GM19099 (cell line): Measurements from ENCODE around the gene MCM7.

Experiments
- POLR2A ChIP-seq: IDR thresholded peaks from 3 replicates; pipeline ENCODE4 v1.6.1; 2011; ENCODE audit warnings: low read depth; ENCODE audit not compliant: insufficient read length; ENCODE audit errors: extremely low read depth

The MCM7 gene

GRCh38 chr7:100126239-100126930 is 25.2 kb upstream of the MCM7 start:
- TF ChIP-seq POLR2A: no peak

GRCh38 chr7:100124301-100125230 is 23.4 kb upstream of the MCM7 start:
- TF ChIP-seq POLR2A: no peak

GRCh38 chr7:100122568-100122967 is 21.4 kb upstream of the MCM7 start:
- TF ChIP-seq POLR2A: no peak

GRCh38 chr7:100122067-100122466 is 20.9 kb upstream of the MCM7 start:
- TF ChIP-seq POLR2A: no peak

GRCh38 chr7:100120733-100121036 is 19.5 kb upstream of the MCM7 start:
- no peak for TF ChIP-seq POLR2A

GRCh38 chr7:100119970-100120732 is 19.0 kb upstream of the MCM7 start:
- TF ChIP-seq POLR2A: no peak

- TF ChIP-seq POLR2A: peak; percentile 81
These were observed 18.1 kb upstream of the MCM7 start, which contains the start of the genes CNPY4 and TAF6 for GRCh38 chr7:100119072-100119969. CNPY4 (plus strand) TSS chr7:100119634; CDS start chr7:100119745, 111 bp downstream. TAF6 (minus strand) TSS chr7:100119358; CDS start chr7:100114209, 5,149 bp downstream.

- no peak for TF ChIP-seq POLR2A
These were observed 17.3 kb upstream of the MCM7 start for GRCh38 chr7:100118388-100119071.

GRCh38 chr7:100115026-100115425 is 13.8 kb upstream of the MCM7 start:
- no peak for TF ChIP-seq POLR2A

GRCh38 chr7:100111914-100112313 is 10.7 kb upstream of the MCM7 start:
- no peak for TF ChIP-seq POLR2A

GRCh38 chr7:100111156-100111555 is 10.0 kb upstream of the MCM7 start:
- TF ChIP-seq POLR2A: no peak

GRCh38 chr7:100109521-100110163 is 8.4 kb upstream of the MCM7 start:
- TF ChIP-seq POLR2A: no peak

- TF ChIP-seq POLR2A: no peak
These were observed 6.7 kb upstream of the MCM7 start for GRCh38 chr7:100107890-100108289.

GRCh38 chr7:100107125-100107737 is 6.0 kb upstream of the MCM7 start:
- TF ChIP-seq POLR2A: no peak
